SK-N-SH (cell line): ENCODE measurements around the gene INPP5A. TPM values are rescaled to one million over a fixed set of nuclear protein-coding genes. Genes with fewer than 3 reads are reported as not detected.

Experiments used
- CTCF ChIA-PET: fragments of 300-600, 350-600 bp; formaldehyde crosslinking; extraction: SDS; loops from one replicate; lab custom pipeline; 2021; lab: Yijun Ruan, JAX
- POLR2A ChIA-PET: fragments of 350-600 bp; sonication (Branson Sonifier 250); formaldehyde crosslinking; extraction: SDS; loops from one replicate; lab custom pipeline; 2020; ENCODE audit warnings: antibody characterized with exemption, inconsistent platforms; lab: Yijun Ruan, JAX
- DNase-seq: peaks from one replicate; pipeline ENCODE4 v3.0.0; 2012
- H2AFZ ChIP-seq: fragments of 200-600 bp; sonication (generic); 2 replicates; pipeline ENCODE4 v1.8.1; 2016; ENCODE audit warnings: antibody characterized with exemption, mild to moderate bottlenecking, low read depth
- H3F3A ChIP-seq: fragments of 200-600 bp; sonication (generic); replicated peaks from 2 replicates; pipeline ENCODE3; 2016; ENCODE audit warnings: antibody characterized with exemption, mild to moderate bottlenecking; ENCODE audit not compliant: insufficient read depth
- H3K27ac ChIP-seq, 2 experiments: fragments of 200-500 bp in 1 of 2; fragments of 200-600 bp in 1 of 2; sonication (Bioruptor generic) in 1 of 2; sonication (generic), shearing (Covaris generic) in 1 of 2; 2 replicates each; pipeline versions ENCODE4 v1.5.1 to v1.6.1; 2014 to 2016; ENCODE audit warnings: low read depth in 2 of 2, inconsistent platforms in 1 of 2, low read length in 1 of 2, mild to moderate bottlenecking in 1 of 2, mixed read lengths in 1 of 2
- H3K27me3 ChIP-seq: fragments of 200-600 bp; sonication (generic), shearing (Covaris generic); 2 replicates; pipeline ENCODE4 v1.6.1; 2016; ENCODE audit warnings: mixed run types; ENCODE audit not compliant: insufficient read depth
- H3K36me3 ChIP-seq, 2 experiments: fragments of 200-500 bp in 1 of 2; fragments of 200-600 bp in 1 of 2; sonication (Bioruptor generic) in 1 of 2; sonication (generic) in 1 of 2; replicated peaks in 1 of 2; 2 replicates each; pipeline versions ENCODE3 to v1.5.1; 2014 to 2016; ENCODE audit warnings: low read length in 1 of 2, mild to moderate bottlenecking in 1 of 2; ENCODE audit not compliant: insufficient read depth in 2 of 2, control insufficient read depth in 1 of 2
- H3K4me1 ChIP-seq, 2 experiments: fragments of 200-500 bp in 1 of 2; fragments of 200-600 bp in 1 of 2; sonication (Bioruptor generic) in 1 of 2; sonication (generic), shearing (Covaris generic) in 1 of 2; 2 replicates each; pipeline versions ENCODE4 v1.5.1 to v1.6.1; 2014 to 2016; ENCODE audit warnings: low read depth in 1 of 2, low read length in 1 of 2, mixed run types in 1 of 2; ENCODE audit not compliant: insufficient read depth in 2 of 2, control insufficient read depth in 1 of 2
- H3K4me2 ChIP-seq: fragments of 200-600 bp; sonication (generic), shearing (Covaris generic); 2 replicates; pipeline ENCODE4 v1.6.1; 2017; ENCODE audit warnings: mixed run types
- H3K4me3 ChIP-seq, 2 experiments: fragments of 200-500 bp in 1 of 2; fragments of 200-600 bp in 1 of 2; sonication (Bioruptor generic) in 1 of 2; sonication (generic), shearing (Covaris generic) in 1 of 2; 2 replicates each; pipeline versions ENCODE4 v1.5.1 to v1.8.1; 2014 to 2016; ENCODE audit warnings: low read depth in 2 of 2, inconsistent platforms in 1 of 2, low read length in 1 of 2, mild to moderate bottlenecking in 1 of 2, mixed read lengths in 1 of 2, moderate library complexity in 1 of 2
- H3K79me2 ChIP-seq: fragments of 200-600 bp; sonication (generic); 2 replicates; pipeline ENCODE4 v1.8.1; 2017; ENCODE audit warnings: mild to moderate bottlenecking; ENCODE audit not compliant: insufficient read depth
- H3K9ac ChIP-seq: fragments of 200-600 bp; sonication (generic); 2 replicates; pipeline ENCODE4 v1.6.1; 2017; ENCODE audit warnings: mixed run types
- H3K9me2 ChIP-seq: fragments of 200-600 bp; sonication (generic); 2 replicates; pipeline ENCODE4 v1.6.1; 2017; ENCODE audit warnings: mixed run types
- H3K9me3 ChIP-seq: fragments of 200-600 bp; sonication (generic); 2 replicates; pipeline ENCODE4 v1.6.1; 2017; ENCODE audit warnings: mixed run types, mild to moderate bottlenecking, moderate library complexity
- H4K20me1 ChIP-seq: fragments of 200-600 bp; sonication (generic); 2 replicates; pipeline ENCODE4 v1.6.1; 2017; ENCODE audit warnings: mild to moderate bottlenecking, mixed run types; ENCODE audit not compliant: insufficient read depth
- CHD2 ChIP-seq: fragments of 150-350 bp; IDR thresholded peaks from 2 replicates; pipeline ENCODE4 v1.6.1; 2018; ENCODE audit warnings: low read length; ENCODE audit not compliant: partially characterized antibody
- FOSL2 ChIP-seq: IDR thresholded peaks from 2 replicates; pipeline ENCODE4 v1.4.0; 2012; ENCODE audit warnings: low read depth, mild to moderate bottlenecking, moderate library complexity, borderline replicate concordance
- FOXJ3 ChIP-seq: sonication (generic); formaldehyde crosslinking; IDR thresholded peaks from 2 replicates; pipeline ENCODE4 v1.5.1; 2020; ENCODE audit warnings: mild to moderate bottlenecking, missing genetic modification reagents
- GABPA ChIP-seq: IDR thresholded peaks from 2 replicates; pipeline ENCODE4 v1.4.0; 2012; ENCODE audit warnings: low read depth, mild to moderate bottlenecking
- JUND ChIP-seq: IDR thresholded peaks from 2 replicates; pipeline ENCODE4 v1.4.0; 2012
- MXI1 ChIP-seq: IDR thresholded peaks from 2 replicates; pipeline ENCODE4 v1.6.1; 2012; ENCODE audit warnings: mild to moderate bottlenecking, low read depth, low read length, improper control_type of control experiment
- NFIC ChIP-seq: IDR thresholded peaks from 2 replicates; pipeline ENCODE4 v1.4.0; 2012; ENCODE audit warnings: borderline replicate concordance
- NRF1 ChIP-seq: IDR thresholded peaks from 2 replicates; pipeline ENCODE4 v1.6.1; 2012; ENCODE audit warnings: low read depth, mild to moderate bottlenecking, low read length
- POLR2AphosphoS5 ChIP-seq: IDR thresholded peaks from 2 replicates; pipeline ENCODE4 v1.6.1; 2012; ENCODE audit warnings: low read depth, low read length
- RFX5 ChIP-seq: IDR thresholded peaks from 2 replicates; pipeline ENCODE4 v1.6.1; 2012; ENCODE audit warnings: mild to moderate bottlenecking, improper control_type of control experiment, low read length
- SIN3A ChIP-seq: IDR thresholded peaks from 2 replicates; pipeline ENCODE4 v1.6.1; 2012; ENCODE audit warnings: low read depth, mild to moderate bottlenecking, low read length, moderate library complexity, borderline replicate concordance
- TCF12 ChIP-seq: IDR thresholded peaks from 2 replicates; pipeline ENCODE4 v1.4.0; 2012
- YY1 ChIP-seq: IDR thresholded peaks from 2 replicates; pipeline ENCODE4 v1.4.0; 2012; ENCODE audit warnings: low read depth, mild to moderate bottlenecking
- ZBTB33 ChIP-seq: IDR thresholded peaks from 2 replicates; pipeline ENCODE4 v1.4.0; 2012; ENCODE audit warnings: low read depth, borderline replicate concordance
- WGBS: methylation state at CpG from one replicate; pipeline ENCODE4 v1.1.6; 2017; ENCODE audit warnings: low lambda C conversion rate; 5-methylcytosine and 5-hydroxymethylcytosine counted together
- polyA plus RNA-seq, 3 experiments: library from polyadenylated mRNA; depleted of rRNA; stranded (reverse); fragments of >200 nt; gene quantifications; 2 replicates each; pipeline ENCODE4 v1.2.3, GENCODE V29; 2012
- TF ChIP-seq, protein P1 (sequence below): IDR thresholded peaks from 2 replicates; pipeline ENCODE4 v1.4.0; 2012; ENCODE audit warnings: low read depth, borderline replicate concordance
- TF ChIP-seq, protein P2 (sequence below): fragments of 200-600 bp; sonication (generic); IDR thresholded peaks from 2 replicates; pipeline ENCODE4 v1.6.1; 2017; ENCODE audit warnings: antibody characterized with exemption, mild to moderate bottlenecking, moderate library complexity
- TF ChIP-seq, protein P3 (sequence below): fragments of 150-350 bp; IDR thresholded peaks from 2 replicates; pipeline ENCODE4 v1.6.1; 2017; ENCODE audit warnings: antibody characterized with exemption, low read length, low read depth, borderline replicate concordance
- TF ChIP-seq, protein P4 (sequence below): IDR thresholded peaks from 2 replicates; pipeline ENCODE4 v1.6.1; 2012; ENCODE audit warnings: mild to moderate bottlenecking, low read depth, low read length, moderate library complexity

INPP5A gene
- polyA plus RNA-seq, 1 of the 3 experiments (the other 2 are of a cell fraction) = 12.0 TPM

DNA sequence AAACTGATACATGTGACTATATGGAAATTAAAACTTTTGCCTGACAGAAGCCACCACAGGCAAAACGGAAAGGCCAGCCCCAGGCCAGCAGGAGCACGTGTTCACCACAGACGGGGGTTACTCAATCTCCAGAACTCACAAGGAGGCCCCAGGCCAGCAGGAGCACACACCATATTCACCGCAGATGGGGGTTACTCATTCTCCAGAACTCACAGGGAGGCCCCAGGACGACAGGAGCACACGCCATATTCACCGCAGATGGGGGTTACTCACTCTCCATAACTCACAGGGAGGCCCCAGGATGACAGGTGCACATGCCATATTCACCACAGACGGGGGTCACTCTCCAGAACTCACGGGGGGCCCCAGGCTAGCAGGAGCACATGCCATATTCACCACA, 186.9 kb downstream of the INPP5A start:
- 89% methylated on average over 9 of the region's 9 CpGs for WGBS
- Histone ChIP-seq H3K79me2 (no peaks in the 10 kb centered on the region), H3K9me2 (no peaks in the 10 kb centered on the region), H3K9ac (no peak overlapping the region), H3K4me3 (no peak overlapping the region), H3K4me2 (no peak overlapping the region), H3K9me3 (no peaks in the 10 kb centered on the region), H3K4me1 (peaks cover 0 to 5% of the 10 kb centered on the region in 2 experiments; a peak in 1 of 4 replicates), H3K27me3 (no peaks in the 10 kb centered on the region), H3K27ac (no peak overlapping the region), H2AFZ (no peak overlapping the region), H3F3A (no peaks in the 10 kb centered on the region), H4K20me1 (no peaks in the 10 kb centered on the region), H3K36me3 (no peaks in the 10 kb centered on the region)
- ChIA-PET CTCF (no interaction called here), POLR2A (no interaction called here)
- no peak for DNase-seq
- TF ChIP-seq NRF1 = no peak
- TF ChIP-seq, protein P1, sequence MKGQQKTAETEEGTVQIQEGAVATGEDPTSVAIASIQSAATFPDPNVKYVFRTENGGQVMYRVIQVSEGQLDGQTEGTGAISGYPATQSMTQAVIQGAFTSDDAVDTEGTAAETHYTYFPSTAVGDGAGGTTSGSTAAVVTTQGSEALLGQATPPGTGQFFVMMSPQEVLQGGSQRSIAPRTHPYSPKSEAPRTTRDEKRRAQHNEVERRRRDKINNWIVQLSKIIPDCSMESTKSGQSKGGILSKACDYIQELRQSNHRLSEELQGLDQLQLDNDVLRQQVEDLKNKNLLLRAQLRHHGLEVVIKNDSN = no peak
- TF ChIP-seq YY1 = no peak
- TF ChIP-seq SIN3A = no peak
- no peak for TF ChIP-seq MXI1
- TF ChIP-seq, protein P2, sequence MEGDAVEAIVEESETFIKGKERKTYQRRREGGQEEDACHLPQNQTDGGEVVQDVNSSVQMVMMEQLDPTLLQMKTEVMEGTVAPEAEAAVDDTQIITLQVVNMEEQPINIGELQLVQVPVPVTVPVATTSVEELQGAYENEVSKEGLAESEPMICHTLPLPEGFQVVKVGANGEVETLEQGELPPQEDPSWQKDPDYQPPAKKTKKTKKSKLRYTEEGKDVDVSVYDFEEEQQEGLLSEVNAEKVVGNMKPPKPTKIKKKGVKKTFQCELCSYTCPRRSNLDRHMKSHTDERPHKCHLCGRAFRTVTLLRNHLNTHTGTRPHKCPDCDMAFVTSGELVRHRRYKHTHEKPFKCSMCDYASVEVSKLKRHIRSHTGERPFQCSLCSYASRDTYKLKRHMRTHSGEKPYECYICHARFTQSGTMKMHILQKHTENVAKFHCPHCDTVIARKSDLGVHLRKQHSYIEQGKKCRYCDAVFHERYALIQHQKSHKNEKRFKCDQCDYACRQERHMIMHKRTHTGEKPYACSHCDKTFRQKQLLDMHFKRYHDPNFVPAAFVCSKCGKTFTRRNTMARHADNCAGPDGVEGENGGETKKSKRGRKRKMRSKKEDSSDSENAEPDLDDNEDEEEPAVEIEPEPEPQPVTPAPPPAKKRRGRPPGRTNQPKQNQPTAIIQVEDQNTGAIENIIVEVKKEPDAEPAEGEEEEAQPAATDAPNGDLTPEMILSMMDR = no peak
- no peak for TF ChIP-seq POLR2AphosphoS5
- TF ChIP-seq TCF12 = no peak
- TF ChIP-seq NFIC = no peak
- no peak for TF ChIP-seq GABPA
- TF ChIP-seq, protein P3, sequence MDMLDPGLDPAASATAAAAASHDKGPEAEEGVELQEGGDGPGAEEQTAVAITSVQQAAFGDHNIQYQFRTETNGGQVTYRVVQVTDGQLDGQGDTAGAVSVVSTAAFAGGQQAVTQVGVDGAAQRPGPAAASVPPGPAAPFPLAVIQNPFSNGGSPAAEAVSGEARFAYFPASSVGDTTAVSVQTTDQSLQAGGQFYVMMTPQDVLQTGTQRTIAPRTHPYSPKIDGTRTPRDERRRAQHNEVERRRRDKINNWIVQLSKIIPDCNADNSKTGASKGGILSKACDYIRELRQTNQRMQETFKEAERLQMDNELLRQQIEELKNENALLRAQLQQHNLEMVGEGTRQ = no peak

DNA sequence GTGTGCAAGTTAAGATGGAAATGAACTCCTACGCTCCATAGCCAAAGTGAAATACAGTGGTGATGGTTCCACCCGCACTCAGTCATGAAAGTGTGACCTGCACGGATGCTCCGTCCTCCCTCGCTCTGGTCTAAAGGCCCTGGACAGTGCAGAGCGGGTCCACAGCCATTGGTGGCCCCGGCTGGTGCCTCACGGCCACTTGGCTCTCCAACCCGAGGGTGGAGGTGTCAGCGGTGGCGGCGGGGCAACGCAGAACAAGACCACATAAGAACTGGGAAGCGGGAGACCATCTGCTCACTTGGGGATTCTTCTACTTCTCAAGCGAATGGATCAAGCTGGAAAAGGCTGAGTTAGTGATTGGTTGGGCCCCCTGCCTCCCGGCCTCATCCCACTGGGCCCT, 187.6 kb downstream of the INPP5A start:
- Histone ChIP-seq H3K79me2 (no peaks in the 10 kb centered on the region), H3K4me3 (no peak overlapping the region), H3K9ac (no peak overlapping the region), H3K4me2 (no peak overlapping the region), H4K20me1 (no peaks in the 10 kb centered on the region), H3K27ac (no peak overlapping the region), H2AFZ (no peak overlapping the region), H3K27me3 (no peaks in the 10 kb centered on the region), H3K9me3 (no peaks in the 10 kb centered on the region), H3K9me2 (no peaks in the 10 kb centered on the region), H3K36me3 (no peaks in the 10 kb centered on the region), H3K4me1 (peaks cover 0 to 13% of the 10 kb centered on the region in 2 experiments; a peak in 1 of 4 replicates), H3F3A (no peaks in the 10 kb centered on the region)
- WGBS = 93% methylated on average over 14 of the region's 16 CpGs
- POLR2A ChIA-PET = no interaction called here
- no peak for DNase-seq
- CTCF ChIA-PET = no interaction called here
- TF ChIP-seq NFIC = no peak
- TF ChIP-seq SIN3A = no peak
- no peak for TF ChIP-seq FOSL2
- no peak for TF ChIP-seq FOXJ3
- TF ChIP-seq NRF1 = no peak
- TF ChIP-seq YY1 = no peak
- TF ChIP-seq JUND = no peak
- TF ChIP-seq RFX5 = no peak
- TF ChIP-seq TCF12 = no peak
- TF ChIP-seq, protein P4, sequence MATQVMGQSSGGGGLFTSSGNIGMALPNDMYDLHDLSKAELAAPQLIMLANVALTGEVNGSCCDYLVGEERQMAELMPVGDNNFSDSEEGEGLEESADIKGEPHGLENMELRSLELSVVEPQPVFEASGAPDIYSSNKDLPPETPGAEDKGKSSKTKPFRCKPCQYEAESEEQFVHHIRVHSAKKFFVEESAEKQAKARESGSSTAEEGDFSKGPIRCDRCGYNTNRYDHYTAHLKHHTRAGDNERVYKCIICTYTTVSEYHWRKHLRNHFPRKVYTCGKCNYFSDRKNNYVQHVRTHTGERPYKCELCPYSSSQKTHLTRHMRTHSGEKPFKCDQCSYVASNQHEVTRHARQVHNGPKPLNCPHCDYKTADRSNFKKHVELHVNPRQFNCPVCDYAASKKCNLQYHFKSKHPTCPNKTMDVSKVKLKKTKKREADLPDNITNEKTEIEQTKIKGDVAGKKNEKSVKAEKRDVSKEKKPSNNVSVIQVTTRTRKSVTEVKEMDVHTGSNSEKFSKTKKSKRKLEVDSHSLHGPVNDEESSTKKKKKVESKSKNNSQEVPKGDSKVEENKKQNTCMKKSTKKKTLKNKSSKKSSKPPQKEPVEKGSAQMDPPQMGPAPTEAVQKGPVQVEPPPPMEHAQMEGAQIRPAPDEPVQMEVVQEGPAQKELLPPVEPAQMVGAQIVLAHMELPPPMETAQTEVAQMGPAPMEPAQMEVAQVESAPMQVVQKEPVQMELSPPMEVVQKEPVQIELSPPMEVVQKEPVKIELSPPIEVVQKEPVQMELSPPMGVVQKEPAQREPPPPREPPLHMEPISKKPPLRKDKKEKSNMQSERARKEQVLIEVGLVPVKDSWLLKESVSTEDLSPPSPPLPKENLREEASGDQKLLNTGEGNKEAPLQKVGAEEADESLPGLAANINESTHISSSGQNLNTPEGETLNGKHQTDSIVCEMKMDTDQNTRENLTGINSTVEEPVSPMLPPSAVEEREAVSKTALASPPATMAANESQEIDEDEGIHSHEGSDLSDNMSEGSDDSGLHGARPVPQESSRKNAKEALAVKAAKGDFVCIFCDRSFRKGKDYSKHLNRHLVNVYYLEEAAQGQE = no peak
- no peak for TF ChIP-seq GABPA
- no peak for TF ChIP-seq CHD2
- no peak for TF ChIP-seq ZBTB33
